NCI-H1930 (cell line): Measurements from ENCODE around the gene RRAD.
"Not testable (repeated sequence)": the region's sequence is repeated elsewhere in the genome, so short reads cannot be mapped to it uniquely, and the experiment has no call there.

Experiments used
- DNase-seq, 2 experiments: peaks; one replicate each; lab custom pipeline; 2025; lab: John Stamatoyannopoulos, UW

Gene RRAD

DNA sequence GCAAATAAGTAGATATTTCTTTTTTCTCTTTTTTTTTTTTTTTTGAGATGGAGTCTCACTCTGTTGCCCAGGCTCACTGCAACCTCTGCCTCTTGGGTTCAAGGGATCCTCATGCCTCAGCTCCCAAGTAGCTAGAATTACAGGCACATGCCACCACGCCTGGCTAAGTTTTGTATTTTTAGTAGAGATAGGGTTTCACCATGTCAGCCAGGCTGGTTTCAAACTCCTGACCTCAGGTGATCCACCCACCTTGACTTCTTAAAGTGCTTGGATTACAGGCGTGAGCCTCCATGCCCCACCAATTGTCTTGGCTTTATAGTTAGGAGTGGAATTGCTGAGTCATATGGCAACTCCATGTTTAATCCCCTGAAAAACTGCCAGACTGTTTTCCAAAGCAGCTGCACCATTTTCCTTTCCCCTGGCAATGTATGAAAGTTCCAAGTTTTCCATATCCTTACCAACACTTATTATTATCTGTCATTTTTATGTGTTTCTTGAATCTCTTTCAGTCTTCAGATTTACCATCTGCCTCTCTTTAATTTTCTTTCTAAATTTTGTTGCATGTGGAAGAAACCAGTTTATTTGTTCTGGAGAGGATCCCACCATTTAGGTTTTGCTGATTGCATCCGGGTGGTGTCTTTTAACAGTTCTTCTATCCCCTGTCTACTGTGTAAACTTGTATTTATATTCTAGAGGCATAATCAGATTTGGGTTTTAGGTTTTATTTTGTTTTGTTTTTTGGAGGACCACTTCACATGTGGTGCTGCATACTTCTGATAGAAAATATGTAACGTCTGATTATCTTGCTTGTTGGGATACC lies 25.8 kb upstream of the RRAD start:
- DNase-seq = no peak

DNA sequence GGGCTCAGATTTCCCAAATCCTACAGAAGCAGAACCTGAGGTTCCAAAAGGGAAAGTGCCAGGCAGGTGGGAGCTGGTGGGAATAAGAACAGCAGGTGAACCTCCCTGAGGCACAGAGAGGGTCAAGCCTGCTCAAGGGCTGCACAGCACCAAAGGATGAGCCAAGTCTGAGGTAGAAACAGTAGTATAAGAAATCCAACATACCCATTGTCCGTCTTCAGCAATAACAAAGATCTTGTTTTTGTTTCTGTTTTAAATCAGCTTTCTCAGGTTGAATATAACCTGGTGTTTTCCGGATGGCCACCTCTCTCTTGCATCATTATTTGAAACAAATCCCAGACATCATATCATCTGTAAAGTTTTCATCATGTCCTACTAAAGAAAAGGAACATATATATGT lies 25.1 kb upstream of the RRAD start:
- DNase-seq = no peak

DNA sequence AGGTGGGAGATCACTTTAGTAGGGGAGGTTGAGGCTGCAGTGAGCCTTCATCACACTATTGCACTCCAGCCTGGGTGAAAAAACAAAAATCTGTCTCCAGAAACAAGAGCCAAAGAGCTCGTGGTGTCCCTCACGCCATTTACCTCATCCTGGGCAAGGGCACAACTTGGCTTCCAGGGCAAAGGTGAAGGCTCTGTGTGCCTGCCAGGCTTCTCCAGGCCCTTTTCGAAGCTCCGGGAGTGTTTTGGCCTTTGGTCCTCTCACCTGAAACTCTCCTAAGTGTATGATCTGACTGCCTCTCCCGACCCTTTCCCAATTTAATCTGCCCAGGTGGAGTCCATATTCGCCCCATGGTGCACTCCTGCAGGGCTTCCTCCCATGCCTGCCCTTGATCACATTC lies 24.1 kb upstream of the RRAD start:
- no peak for DNase-seq

DNA sequence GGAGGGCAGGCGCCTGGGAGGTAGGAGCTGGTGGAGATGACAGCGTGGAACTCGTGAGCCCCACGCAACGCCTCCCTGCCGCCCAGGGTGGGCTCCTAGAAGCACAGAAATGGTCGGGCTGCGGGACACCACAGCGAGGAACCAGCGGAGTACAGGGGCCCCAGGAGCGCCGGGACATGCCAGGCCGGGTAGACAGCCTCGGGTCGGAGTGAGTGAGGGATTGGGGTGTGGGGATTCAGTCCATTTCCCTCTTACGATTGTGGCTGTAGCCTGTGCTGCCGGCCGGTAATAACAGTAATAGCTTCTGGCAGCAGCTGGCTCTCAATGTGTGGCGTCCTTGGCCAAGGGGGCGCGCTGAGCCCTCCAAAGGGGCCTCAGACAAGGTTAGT lies 23.5 kb upstream of the RRAD start:
- no peak for DNase-seq

DNA sequence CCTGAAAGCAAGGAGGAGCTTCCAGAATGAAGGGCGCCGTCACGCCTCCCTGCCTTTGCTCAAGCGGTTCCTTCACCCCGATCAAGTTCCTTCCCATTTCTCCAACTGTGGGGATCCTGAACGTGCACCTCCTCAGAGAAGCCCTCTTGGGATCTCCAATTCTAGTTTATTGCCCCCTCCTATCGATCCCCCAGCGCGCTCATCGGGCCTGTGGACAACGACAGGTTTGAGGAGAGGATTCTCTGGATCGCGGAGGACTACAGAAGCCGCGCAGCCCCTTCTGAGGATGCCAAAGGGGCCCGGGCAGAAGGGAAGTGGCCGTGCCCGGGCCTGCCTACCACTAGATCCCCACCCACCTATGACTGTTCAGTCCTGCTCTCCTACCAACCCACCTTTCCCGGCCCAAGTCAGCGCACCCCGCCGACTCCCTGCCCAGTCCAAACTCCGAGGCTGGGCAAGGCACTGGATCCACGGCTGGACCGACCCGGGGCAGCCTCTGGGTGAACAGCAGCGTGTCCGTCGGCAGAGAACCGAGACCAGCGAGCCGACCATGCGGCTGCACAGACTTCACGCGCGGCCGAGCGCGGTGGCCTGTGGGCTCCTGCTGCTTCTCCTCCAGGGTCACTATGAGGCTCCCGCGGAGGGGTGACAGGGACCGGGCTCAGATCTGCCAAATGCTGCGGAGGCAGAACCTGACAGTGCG lies 22.9 kb upstream of the RRAD start:
- DNase-seq = no peak

DNA sequence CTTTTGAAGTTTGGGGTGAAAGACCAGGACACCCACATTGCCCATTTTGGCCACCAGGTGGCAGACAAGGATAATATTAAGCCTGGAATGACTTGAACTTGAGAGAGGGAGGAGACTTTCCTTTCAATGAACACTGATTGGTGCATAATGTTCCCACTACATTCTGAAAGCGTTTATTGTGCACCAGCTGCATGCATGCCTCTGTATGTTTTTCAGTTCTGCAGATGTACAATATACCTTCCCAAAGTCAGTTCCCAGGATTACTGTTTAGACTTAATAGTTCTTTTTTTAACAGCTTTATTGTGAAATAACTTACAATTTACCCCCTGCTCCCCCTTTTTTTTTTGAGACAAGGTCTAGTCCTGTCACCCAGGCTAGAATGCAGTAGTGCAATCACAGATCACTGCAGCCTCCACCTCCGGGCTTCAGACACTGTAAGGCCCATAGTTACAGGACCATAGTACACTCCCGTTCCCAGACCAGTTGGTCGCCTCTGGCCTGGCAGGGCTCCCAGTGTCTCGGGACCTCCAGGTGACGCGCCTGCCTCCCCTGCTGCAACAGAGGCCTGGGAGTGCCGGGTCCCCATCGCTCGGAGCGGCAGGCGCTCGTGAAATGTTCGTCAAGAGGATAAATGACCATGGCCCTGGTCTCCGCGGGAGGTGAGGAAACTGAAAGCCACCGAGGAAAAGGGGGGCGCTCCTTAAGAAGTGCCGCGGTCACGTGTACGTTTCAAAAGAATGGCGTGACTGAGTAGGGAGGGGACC lies 22.1 kb upstream of the RRAD start:
- peak; percentile 29 to 48 for DNase-seq

DNA sequence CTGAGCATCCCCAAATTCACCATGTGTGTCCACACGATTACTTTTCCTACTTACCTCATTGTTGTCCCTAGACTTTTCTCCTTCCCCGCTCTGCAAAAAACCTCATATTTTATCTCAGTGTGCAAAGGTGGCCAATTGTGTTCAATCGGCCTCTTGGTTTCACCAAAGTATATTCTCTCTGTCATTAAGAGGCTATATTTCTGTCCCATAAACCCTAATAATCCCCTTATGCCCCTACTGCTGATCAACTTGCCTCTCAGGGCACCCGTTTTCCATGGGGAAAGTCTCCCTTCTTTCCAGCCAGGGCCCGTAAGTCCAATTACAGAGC lies 21.6 kb upstream of the RRAD start:
- DNase-seq = no peak

DNA sequence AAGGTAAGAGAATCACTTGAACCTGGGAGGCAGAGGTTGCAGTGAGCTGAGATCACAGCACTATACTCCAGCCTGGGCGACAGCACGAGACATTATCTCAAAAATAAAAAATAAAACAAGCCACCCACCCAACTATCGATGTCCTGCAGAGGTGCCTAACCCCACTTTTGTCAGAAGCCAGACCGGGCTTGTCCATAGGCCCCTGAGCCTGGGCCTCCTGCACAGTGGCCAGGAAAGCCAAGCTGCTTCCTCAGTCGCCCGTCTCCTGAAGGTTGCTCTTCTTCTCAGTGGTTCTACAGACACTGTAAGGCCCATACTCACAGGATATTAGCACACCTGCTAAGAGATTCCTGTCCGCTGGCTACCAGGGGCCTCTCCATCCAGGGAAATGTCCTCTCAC lies 21.2 kb upstream of the RRAD start:
- DNase-seq = no peak

DNA sequence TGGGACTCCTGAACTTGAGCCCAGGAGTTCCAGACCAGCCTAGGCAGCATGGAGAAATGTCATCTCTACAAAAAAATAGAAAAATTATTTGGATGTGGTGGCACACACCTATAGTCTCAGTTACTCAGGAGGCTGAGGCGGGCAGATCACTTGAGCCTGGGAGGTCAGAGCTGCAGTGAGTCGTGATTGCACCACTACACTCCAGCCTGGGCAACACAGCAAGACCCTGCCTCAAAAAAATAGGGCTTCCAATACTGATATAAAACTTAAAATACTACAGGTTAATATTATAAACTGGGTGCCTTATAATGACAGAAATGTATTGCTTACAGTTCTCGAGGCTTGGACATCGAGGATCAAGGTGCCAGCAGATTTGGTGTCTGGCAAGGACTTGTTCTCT lies 20.6 kb upstream of the RRAD start:
- no peak for DNase-seq

DNA sequence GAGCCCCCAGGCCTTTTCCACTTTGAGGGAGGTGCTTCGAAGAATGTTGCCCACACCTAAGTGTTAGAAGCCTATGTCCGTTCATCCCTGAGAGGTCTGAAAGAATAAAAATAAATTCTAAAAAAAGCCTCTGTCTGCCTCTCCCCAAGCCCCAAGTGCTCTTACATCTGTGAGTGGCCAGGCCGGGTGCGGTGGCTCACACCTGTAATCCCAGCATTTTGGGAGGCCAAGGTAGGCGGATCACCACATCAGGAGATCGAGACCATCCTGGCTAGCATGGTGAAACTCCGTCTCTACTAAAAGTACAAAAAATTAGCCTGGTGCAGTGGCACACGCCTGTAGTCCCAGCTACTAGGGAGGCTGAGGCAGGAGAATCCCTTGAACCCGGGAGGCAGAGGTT lies 19.6 kb upstream of the RRAD start:
- DNase-seq = not testable (repeated sequence)

DNA sequence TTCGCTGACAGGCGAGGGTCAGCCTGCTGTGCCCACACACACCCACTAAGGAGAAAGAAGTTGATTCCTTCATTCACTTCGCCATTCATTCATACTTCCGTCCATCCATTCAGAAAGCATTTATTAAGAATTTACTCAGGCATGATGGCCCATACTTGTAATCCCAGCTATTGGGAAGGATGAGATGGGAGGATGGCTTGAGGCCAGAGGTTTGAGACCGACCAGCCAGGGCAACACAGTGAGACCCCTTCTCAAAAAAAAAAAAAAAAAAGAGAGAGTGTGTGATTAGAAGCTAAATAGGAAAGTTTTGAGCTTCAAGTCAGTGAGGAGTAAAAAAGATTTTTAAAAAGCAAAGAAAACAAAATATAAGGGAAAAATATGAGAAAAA lies 18.7 kb upstream of the RRAD start:
- no peak for DNase-seq

DNA sequence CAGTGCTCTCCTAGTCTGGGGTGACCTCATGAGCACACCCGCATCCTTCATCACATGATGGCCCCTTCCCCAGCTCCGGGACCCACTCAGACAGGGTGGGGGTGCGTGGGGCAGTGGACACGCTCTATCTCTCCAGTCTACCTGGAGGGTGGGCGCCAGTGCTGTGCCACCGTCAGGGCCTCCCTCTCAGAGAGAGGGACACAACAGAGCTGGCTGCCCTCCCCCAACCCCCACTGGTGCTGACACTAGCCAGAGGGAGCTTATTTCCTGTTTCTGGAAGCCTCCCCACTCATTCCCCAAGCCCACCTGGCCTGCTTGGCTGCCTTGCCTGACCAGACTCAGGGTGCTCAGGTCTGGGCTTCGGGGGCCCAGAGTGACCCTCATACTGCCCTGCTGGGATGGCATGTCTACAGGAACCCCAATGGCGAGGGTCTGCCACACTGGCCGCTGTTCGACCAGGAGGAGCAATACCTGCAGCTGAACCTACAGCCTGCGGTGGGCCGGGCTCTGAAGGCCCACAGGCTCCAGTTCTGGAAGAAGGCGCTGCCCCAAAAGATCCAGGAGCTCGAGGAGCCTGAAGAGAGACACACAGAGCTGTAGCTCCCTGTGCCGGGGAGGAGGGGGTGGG lies 18.2 kb upstream of the RRAD start:
- DNase-seq = no peak

DNA sequence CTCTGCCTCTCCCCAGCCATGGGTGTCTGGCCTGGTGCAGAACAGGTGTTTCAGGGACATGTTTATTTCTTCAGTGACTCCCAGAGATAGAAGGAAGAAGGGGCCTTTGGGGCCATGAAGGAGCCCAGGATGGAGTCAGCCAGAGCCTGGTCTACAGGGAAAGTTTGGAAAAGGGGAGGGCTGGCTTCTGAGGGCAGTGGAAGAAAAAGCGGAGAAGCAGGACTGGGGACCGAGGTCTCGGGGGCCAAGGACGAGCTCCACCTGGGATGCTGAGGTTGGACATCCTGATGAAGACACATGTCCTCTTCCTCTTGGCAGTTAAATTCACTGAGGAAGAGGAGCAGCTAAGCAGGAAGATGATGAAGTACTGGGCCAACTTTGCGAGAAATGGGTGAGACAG lies 17.6 kb upstream of the RRAD start:
- no peak for DNase-seq

DNA sequence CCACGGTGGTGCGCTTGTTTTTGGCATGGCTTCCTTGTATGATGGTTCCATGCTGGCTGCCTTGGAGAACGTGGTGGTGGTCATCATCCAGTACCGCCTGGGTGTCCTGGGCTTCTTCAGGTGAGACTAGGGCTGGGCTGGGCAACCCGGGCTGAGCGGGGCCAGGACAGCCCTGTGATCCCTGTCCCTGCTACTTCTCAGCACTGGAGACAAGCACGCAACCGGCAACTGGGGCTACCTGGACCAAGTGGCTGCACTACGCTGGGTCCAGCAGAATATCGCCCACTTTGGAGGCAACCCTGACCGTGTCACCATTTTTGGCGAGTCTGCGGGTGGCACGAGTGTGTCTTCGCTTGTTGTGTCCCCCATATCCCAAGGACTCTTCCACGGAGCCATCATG lies 14.9 kb upstream of the RRAD start:
- DNase-seq = no peak

DNA sequence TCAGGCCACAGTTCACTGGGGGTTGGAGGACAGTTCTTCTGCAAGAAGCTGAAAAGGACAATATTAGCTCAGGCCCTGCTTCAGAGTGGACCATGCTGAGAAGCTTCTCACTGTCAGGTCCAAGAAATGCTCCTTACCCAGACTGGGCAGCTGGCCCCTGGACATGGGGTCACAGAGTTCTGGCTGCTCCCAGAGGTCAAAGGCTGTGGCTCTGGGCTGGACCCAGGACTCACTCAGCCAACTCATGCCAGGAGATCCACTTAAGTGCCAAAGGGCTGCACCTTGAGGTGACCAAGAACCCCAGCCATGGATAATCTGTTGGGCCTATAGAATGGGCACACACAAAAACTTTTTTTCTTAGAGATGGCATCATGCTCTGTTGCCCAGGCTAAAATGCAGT lies 14.0 kb upstream of the RRAD start:
- DNase-seq = no peak

DNA sequence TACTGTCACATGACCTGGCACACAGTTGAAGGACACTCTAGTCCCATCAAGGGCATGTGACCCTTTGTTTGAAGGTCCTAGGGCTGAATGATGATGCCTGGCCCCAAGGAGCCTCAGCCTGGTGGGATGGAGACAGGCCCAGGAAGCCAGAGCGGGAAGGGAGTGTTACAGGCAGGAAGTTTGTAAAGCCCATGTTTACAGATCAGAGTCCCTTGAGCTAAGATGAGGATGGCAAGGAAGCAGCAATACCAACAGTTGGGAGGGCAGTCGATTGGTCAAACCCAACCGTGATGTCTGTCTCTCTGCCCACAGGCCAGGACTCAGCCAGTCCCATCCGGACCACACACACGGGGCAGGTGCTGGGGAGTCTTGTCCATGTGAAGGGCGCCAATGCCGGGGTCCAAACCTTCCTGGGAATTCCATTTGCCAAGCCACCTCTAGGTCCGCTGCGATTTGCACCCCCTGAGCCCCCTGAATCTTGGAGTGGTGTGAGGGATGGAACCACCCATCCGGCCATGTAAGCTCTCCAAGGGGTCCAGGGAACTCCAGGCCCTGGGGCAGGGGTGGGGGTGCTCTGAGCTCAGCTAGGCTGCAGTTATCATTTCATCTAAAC lies 12.5 kb upstream of the RRAD start:
- DNase-seq = no peak

DNA sequence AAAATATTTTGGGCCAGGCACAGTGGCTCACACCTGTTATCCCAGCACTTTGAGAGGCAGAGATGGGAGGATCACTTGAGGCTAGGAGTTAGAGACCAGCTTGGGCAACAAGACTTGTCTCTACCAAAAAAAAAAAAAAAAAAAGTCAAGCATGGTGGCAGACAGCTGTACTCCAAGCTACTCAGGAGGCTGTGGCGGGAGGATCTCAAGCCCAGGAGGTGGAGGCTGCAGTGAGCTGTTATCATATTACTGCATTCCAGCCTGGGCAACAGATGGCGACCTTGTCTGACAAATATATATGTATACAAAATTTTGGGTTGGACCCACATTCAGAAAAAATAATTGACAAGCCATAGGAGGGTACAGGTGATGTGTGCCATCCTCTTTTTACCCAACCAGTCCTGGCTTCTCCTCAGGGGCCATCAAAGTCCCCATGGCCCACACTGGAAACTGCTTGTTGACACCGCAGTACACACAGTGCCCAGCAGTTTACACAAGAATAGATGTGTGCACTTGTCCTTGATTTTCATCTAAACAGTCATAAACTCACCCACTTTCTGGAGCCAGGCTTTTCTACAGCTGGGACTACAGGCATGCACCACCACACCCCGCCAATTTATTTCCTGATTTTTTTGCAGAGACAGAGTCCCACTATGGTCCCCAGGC lies 11.7 kb upstream of the RRAD start:
- no peak for DNase-seq

DNA sequence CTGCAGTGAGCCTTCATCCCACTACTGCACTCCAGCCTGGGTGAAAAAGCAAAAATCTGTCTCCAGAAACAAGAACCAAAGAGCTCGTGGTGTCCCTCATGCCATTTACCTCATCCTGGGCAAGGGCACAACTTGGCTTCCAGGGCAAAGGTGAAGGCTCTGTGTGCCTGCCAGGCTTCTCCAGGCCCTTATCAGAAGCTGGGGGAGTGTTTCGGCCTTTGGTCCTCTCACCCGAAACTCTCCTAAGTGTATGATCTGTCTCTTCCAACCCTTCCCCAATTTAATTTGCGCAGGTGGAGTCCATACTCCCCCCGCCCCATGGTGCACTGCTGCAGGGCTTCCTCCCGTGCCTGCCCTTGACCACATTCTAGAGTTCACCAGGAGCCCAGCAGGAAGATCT lies 11.1 kb upstream of the RRAD start:
- no peak for DNase-seq

DNA sequence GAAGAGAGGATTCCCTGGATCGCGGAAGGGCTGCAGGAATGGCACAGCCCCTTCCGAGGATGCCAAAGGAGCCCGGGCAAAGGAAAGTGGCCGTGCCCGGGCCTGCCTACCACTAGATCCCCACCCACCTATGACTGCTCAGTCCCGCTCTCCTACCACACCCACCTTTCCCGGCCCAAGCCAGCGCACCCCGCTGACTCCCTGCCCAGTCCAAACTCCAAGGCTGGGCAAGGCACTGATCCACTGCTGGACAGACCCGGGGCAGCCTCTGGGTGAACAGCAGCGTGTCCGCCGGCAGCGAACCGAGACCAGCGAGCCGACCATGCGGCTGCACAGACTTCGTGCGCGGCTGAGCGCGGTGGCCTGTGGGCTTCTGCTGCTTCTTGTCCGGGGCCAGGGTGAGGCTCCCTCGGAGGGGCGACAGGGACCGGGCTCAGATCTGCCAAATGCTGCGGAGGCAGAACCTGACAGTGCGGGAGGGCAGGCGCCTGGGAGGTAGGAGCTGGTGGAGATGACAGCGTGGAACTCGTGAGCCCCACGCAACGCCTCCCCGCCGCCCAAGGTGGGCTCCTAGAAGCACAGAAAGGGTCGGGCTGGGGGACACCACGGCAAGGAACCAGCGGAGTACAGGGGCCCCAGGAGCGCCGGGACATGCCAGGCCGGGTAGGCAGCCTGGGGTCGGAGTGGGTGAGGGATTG lies 10.1 kb upstream of the RRAD start, which contains the start of gene CES2:
Gene CES2, plus strand, starts transcription at position 203 of the 698 bp plus-strand sequence. Its CDS starts 120 bp downstream, at position 323.
- no peak for DNase-seq

DNA sequence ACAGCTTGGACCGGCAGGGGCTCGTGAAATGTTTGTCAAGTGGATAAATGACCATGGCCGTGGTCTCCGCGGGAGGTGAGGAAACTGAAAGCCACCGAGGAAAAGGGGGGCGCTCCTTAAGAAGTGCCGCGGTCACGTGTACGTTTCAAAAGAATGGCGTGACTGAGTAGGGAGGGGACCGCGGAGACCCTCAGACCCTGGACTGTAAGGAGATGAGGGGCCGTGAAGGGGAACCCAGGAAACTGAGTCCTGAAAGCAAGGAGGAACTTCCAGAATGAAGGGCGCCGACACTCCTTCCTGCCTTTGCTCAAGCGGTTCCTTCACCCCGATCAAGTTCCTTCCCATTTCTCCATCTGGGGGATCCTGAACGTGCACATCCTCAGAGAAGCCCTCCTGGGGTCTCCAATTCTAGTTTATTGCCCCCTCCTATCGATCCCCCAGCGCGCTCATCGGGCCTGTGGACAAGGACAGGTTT lies 9.5 kb upstream of the RRAD start:
- not testable (repeated sequence) for DNase-seq
